ENCODE results near the gene TTC19. TPM values are rescaled to one million over a fixed set of nuclear protein-coding genes. Genes with fewer than 3 reads are reported as not detected.

Gene TTC19
- total and polyA plus RNA-seq, 2 experiments from 2014 or later, result 31.8 to 46.5 TPM

- 55% methylated on average over 10 of the region's 11 CpGs for WGBS (ENCODE audit: low lambda C conversion rate, missing lambda C conversion rate)
- Histone ChIP-seq H2AFZ (peak overlapping the region; percentile 42), H3K4me1 (ENCODE audit: insufficient read depth) (peaks cover 22% of the 10 kb centered on the region), H3K4me2 (peak overlapping the region; percentile 50), H3K36me3 (replicated peaks; ENCODE audit: insufficient read depth, low read depth) (no peaks in the 10 kb centered on the region), H3K9me3 (ENCODE audit: low read depth) (no peaks in the 10 kb centered on the region), H3K4me3 (no peak overlapping the region), H3K79me2 (peaks cover 2% of the 10 kb centered on the region), H3K27me3 (no peaks in the 10 kb centered on the region), H4K20me1 (ENCODE audit: insufficient read depth, poor library complexity, severe bottlenecking) (no peaks in the 10 kb centered on the region), H3K27ac (peak overlapping the region; percentile 74), H3K9me2 (replicated peaks; ENCODE audit: insufficient read depth) (no peaks in the 10 kb centered on the region)
- no peak for DNase-seq (ENCODE audit: low spot score)
- no peak for TF ChIP-seq EZH2 (IDR thresholded peaks at IDR 0.05; ENCODE audit: borderline replicate concordance)
- no peak for TF ChIP-seq CTCF (IDR thresholded peaks at IDR 0.05; ENCODE audit: poor library complexity)
- TF ChIP-seq EZH2phosphoT487 (IDR thresholded peaks at IDR 0.05; ENCODE audit: low read depth, severe bottlenecking, unreplicated experiment), result no peak
Observed at GRCh38 chr17:15966879-15967248, 32.8 kb upstream of the TTC19 start.

DNA sequence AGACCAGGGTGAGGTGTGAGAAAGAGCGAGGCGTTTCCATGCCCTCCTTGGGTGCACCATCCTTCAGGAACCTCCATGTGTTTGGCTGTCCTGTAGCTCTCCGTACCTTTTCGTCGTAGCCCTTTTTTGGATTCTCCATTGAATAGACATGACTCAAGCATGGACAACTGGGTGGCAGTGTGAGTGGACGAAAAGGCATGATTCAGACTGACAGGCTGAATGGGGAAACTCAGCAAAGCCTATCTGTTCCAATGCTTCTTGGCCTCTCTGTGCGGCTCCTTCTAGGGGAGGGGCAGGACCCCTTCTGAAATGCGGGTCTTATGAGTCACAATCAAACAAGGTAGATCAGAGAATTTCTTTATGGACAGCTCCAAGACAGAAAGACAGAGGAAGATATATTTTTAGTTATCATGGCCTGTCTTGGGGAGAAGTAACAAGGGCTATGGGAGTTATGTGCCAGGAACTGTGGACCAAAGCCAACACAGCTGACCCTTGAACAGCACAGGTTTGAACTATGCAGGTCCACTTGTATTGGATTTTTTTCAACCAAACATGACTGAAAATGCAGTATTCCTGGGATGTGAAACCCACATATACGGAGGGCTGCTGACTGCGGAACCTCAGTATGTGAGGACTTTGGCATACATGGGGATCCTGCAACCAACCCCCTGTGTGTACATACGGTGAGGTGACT is 31.8 kb upstream of the TTC19 start:
- no peak for TF ChIP-seq EZH2phosphoT487 (IDR thresholded peaks at IDR 0.05; ENCODE audit: low read depth, severe bottlenecking, unreplicated experiment)
- TF ChIP-seq EZH2 (IDR thresholded peaks at IDR 0.05; ENCODE audit: borderline replicate concordance), result no peak
- no peak for TF ChIP-seq CTCF (IDR thresholded peaks at IDR 0.05; ENCODE audit: poor library complexity)
- 86% methylated on average over 11 of the region's 11 CpGs for WGBS (ENCODE audit: low lambda C conversion rate, missing lambda C conversion rate)
- Histone ChIP-seq H3K9me2 (replicated peaks; ENCODE audit: insufficient read depth) (no peaks in the 10 kb centered on the region), H3K79me2 (peaks cover 2% of the 10 kb centered on the region), H4K20me1 (ENCODE audit: insufficient read depth, poor library complexity, severe bottlenecking) (no peaks in the 10 kb centered on the region), H3K27me3 (no peaks in the 10 kb centered on the region), H3K4me3 (no peak overlapping the region), H3K4me1 (ENCODE audit: insufficient read depth) (peaks cover 22% of the 10 kb centered on the region), H2AFZ (no peak overlapping the region), H3K9me3 (ENCODE audit: low read depth) (no peaks in the 10 kb centered on the region), H3K4me2 (no peak overlapping the region), H3K27ac (no peak overlapping the region), H3K36me3 (replicated peaks; ENCODE audit: insufficient read depth, low read depth) (no peaks in the 10 kb centered on the region)
- DNase-seq (ENCODE audit: low spot score), result no peak

DNA sequence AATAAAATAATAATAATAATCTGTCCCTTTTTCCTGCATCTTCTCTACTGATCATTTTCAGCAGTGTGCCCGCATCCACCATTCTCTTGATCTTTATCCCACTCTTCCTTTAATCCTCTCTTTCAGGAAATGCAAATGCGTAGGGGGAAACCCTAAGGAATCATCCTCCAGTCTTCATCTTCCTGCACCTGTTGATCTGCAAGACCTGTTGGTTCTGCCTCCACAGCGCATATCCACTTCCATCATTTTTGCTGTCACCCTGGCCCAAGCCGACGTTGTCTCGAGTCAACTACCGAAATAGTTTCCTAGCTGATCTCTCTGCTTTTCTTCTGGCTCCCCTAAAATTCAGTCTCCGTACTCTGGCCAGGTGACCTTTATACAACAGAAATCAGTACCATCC is 30.2 kb upstream of the TTC19 start:
- Histone ChIP-seq H4K20me1 (ENCODE audit: insufficient read depth, poor library complexity, severe bottlenecking) (no peaks in the 10 kb centered on the region), H3K27ac (no peak overlapping the region), H3K36me3 (replicated peaks; ENCODE audit: insufficient read depth, low read depth) (no peaks in the 10 kb centered on the region), H3K4me2 (no peak overlapping the region), H3K9me2 (replicated peaks; ENCODE audit: insufficient read depth) (no peaks in the 10 kb centered on the region), H3K4me3 (no peak overlapping the region), H2AFZ (no peak overlapping the region), H3K9me3 (ENCODE audit: low read depth) (no peaks in the 10 kb centered on the region), H3K27me3 (no peaks in the 10 kb centered on the region), H3K79me2 (peaks cover 2% of the 10 kb centered on the region), H3K4me1 (ENCODE audit: insufficient read depth) (peaks cover 22% of the 10 kb centered on the region)
- no peak for TF ChIP-seq EZH2phosphoT487 (IDR thresholded peaks at IDR 0.05; ENCODE audit: low read depth, severe bottlenecking, unreplicated experiment)
- TF ChIP-seq CTCF (IDR thresholded peaks at IDR 0.05; ENCODE audit: poor library complexity), result no peak
- TF ChIP-seq EZH2 (IDR thresholded peaks at IDR 0.05; ENCODE audit: borderline replicate concordance), result no peak
- 95% methylated on average over 8 of the region's 8 CpGs for WGBS (ENCODE audit: low lambda C conversion rate, missing lambda C conversion rate)
- DNase-seq (ENCODE audit: low spot score), result no peak
